CD4-positive, alpha-beta T cell treated with Interleukin-21 for 1 hour (primary cell): Measurements from ENCODE around the gene SKOR1.

Source experiments
- DNase-seq: peaks from one replicate; pipeline ENCODE4 v3.0.0-alpha.2; 2020

The SKOR1 gene

GRCh38 chr15:67854358-67854757 is 29.0 kb downstream of the SKOR1 start:
- no peak for DNase-seq

DNA sequence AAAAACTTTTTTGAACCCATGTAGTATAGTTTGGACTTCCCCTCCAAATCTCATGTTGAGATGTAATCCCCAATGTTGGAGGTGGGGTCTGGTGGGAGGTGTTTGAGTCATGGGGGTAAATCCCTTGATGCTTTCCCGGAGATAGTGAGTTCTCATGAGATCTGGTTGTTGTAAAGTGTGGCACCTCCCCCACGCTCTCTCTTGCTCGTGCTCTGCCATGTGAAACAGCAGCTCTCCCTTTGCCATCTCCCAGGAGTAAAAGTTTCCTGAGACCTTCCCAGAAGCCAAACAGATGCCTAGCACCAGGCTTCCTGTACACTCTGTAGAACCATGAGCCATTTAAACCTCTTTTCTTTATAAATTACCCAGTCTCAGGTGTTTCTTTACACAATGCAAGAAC is 30.5 kb downstream of the SKOR1 start:
- DNase-seq = no peak

- no peak for DNase-seq
Measured at GRCh38 chr15:67857220-67857619, 31.9 kb downstream of the SKOR1 start.

DNA sequence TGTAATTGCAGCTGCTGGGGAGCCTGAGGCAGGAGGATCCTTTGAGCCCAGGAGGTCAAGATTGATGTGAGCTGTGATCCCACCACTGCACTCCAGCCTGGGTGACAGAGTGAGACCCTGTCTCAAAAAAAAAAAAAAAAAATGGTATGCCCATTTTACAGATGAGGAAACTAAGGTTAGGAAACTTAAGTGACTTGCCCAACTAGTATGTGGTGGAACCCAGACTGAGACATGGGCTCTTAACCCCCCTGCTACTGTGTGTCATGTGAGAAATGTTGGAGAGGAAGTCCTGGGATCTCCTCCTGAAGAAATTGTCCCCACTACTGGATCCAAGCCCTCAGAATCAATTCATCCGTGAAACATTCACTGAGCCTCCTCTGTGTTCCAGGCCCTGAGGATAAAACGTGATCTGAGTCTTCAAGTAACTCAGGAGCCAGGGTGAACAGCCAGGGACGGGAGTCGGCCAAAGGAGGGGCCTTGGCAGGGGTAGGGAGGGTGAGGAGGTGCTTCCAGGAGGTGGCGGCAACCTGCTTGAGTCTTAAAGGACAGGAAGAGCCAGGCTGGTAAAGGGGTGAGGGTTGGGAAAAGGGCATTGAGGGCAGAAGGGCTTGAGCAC is 34.1 kb downstream of the SKOR1 start:
- no peak for DNase-seq

- no peak for DNase-seq
Measured at GRCh38 chr15:67861983-67862382, 36.7 kb downstream of the SKOR1 start.

- no peak for DNase-seq
Measured at GRCh38 chr15:67862750-67863441, 37.6 kb downstream of the SKOR1 start.

DNA sequence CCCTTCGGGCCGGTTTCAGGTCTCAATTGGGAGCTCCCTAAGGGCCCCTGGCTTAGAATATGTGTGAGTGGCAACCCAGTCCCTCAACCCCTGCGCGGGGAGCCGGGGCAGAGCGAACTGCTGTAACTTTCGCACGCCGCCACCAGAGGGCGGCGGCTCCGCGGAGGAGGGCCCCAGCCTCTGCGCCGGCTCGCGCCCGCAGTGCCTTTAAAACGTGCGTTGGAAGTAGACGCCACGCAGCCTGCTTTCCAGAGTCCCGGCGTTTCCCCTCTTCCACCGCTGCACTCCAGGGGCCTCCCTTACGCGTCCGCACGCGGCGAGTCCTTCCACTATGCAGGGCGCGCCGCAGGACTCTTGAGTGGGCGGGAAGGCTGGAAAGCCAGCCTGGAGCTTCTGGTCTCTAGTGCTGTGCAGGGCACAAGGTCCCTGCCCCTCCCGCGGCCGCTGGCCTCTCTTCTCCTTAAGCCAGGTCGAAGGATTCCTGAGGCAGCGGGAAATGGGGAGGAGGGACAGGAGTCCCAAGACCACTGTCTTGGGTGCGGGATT is 38.2 kb downstream of the SKOR1 start:
- DNase-seq = peak; percentile 64

GRCh38 chr15:67865331-67865730 is 40.0 kb downstream of the SKOR1 start:
- DNase-seq = no peak

DNA sequence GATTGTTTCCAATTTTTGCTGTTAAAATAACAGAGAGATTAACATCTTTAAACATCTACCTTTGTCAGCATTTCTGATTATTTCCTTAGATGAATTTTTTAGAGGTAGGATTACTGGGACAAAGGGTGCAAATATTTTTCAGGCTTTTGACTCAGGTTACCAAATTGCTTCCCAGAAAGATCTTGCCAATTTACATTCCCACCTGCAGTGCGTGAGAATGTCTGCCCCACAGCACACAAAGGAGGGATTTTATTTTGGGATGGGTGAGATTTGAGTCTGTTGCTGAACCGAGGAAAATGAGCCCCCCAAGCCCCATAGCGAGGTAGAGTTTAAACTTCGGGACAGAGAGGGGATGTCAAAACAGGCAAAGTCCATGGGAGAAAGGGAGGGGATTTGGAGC is 40.5 kb downstream of the SKOR1 start:
- DNase-seq = no peak

- no peak for DNase-seq
Measured at GRCh38 chr15:67869701-67870100, 44.4 kb downstream of the SKOR1 start.

DNA sequence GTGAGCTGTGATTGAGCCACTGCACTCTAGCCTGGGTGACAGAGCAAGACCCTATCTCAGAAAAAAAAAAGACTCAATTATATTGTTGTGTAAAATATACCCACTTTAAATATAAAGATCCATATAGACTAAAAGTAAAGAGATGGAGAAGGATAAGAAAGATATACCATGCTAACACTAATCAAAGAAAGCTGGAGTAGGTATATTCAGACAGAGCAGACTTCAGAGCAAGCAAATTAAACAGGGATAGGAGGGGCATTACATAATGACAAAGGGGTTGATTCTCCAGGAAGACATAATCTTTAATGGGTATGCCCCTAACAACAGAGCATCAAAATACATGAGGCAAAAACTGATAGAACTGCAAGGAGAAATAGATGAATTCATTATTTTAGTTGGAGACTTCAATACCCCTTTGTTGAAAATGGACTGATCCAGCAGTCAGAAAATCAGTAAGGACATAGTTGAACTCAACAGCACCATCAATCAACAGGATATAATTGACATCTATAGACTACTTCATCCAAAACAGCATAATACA is 45.6 kb downstream of the SKOR1 start:
- no peak for DNase-seq

- no peak for DNase-seq
Measured at GRCh38 chr15:67873777-67874176, 48.5 kb downstream of the SKOR1 start.

DNA sequence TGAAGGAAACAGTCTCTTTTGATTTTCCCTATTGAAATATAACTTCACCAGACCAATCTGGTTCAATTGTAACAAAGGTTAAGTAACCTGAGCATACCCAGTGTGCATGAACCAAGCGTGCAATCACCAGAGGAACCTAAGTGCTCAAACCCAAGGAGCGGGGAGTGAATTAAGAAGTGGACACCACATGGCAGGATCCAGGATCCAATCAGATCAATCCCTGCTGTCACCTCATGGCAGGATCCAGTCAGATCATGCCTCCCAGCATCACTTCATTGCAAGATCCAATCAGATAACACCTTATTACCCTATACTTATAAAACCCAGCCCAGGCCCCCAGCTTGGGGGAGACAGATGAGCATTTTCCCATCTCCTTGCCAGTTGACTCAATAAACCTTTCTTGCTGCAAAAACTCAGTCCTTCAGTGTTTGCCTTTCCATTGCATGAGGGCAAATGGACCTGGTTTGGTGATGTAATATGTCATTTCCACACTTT is 53.5 kb downstream of the SKOR1 start:
- no peak for DNase-seq

GRCh38 chr15:67879440-67880129 is 54.3 kb downstream of the SKOR1 start:
- peak; percentile 1 for DNase-seq

GRCh38 chr15:67880651-67881182 is 55.4 kb downstream of the SKOR1 start:
- no peak for DNase-seq

- no peak for DNase-seq
Measured at GRCh38 chr15:67882487-67883233, 57.4 kb downstream of the SKOR1 start.

GRCh38 chr15:67883234-67883773 is 58.0 kb downstream of the SKOR1 start:
- no peak for DNase-seq

- DNase-seq = no peak
Measured at GRCh38 chr15:67884009-67884408, 58.7 kb downstream of the SKOR1 start.
